HEK293 (cell line): Measurements from ENCODE around the gene KRTCAP2.

Experiments used
- GLIS1 ChIP-seq: fragments of 450-650 bp; formaldehyde crosslinking; IDR thresholded peaks from 2 replicates; pipeline ENCODE4 v1.5.1; 2016; ENCODE audit warnings: missing biosample characterization, missing genetic modification characterization
- HIC1 ChIP-seq: fragments of 450-650 bp; formaldehyde crosslinking; IDR thresholded peaks from 2 replicates; pipeline ENCODE4 v1.5.1; 2016; ENCODE audit warnings: missing biosample characterization, missing genetic modification characterization
- KLF10 ChIP-seq: fragments of 450-650 bp; IDR thresholded peaks from 2 replicates; pipeline ENCODE4 v1.5.1; 2018; ENCODE audit warnings: missing biosample characterization, mild to moderate bottlenecking, missing genetic modification characterization
- KLF16 ChIP-seq: fragments of 450-650 bp; formaldehyde crosslinking; IDR thresholded peaks from 2 replicates; pipeline ENCODE4 v1.5.1; 2017; ENCODE audit warnings: missing biosample characterization, missing genetic modification characterization
- SETDB1 ChIP-seq: IDR thresholded peaks from one replicate; pipeline ENCODE4 v1.6.1; 2017; ENCODE audit warnings: mild to moderate bottlenecking, low read length, moderate library complexity, mixed read lengths; ENCODE audit not compliant: insufficient read length
- SP3 ChIP-seq: fragments of 450-650 bp; formaldehyde crosslinking; IDR thresholded peaks from 2 replicates; pipeline ENCODE4 v1.5.1; 2016; ENCODE audit warnings: missing biosample characterization, missing genetic modification characterization
- SP7 ChIP-seq: fragments of 450-650 bp; formaldehyde crosslinking; IDR thresholded peaks from 2 replicates; pipeline ENCODE4 v1.5.1; 2016; ENCODE audit warnings: missing biosample characterization, missing genetic modification characterization
- WT1 ChIP-seq: fragments of 450-650 bp; formaldehyde crosslinking; IDR thresholded peaks from 2 replicates; pipeline ENCODE4 v1.5.1; 2016; ENCODE audit warnings: missing biosample characterization, missing genetic modification characterization
- ZBTB1 ChIP-seq: fragments of 450-650 bp; formaldehyde crosslinking; IDR thresholded peaks from 2 replicates; pipeline ENCODE4 v1.5.1; 2016; ENCODE audit warnings: missing biosample characterization, missing genetic modification characterization
- ZBTB20 ChIP-seq: fragments of 450-650 bp; formaldehyde crosslinking; IDR thresholded peaks from 2 replicates; pipeline ENCODE4 v1.5.1; 2016; ENCODE audit warnings: missing biosample characterization, missing genetic modification characterization
- ZBTB26 ChIP-seq: fragments of 450-650 bp; formaldehyde crosslinking; optimal IDR thresholded peaks from 2 replicates; pipeline ENCODE3; 2016; ENCODE audit warnings: missing biosample characterization, mild to moderate bottlenecking, missing genetic modification characterization
- ZBTB7A ChIP-seq: fragments of 450-650 bp; formaldehyde crosslinking; IDR thresholded peaks from 2 replicates; pipeline ENCODE4 v1.5.1; 2016; ENCODE audit warnings: low read depth, missing biosample characterization, missing genetic modification characterization
- ZFP69B ChIP-seq: fragments of 450-650 bp; formaldehyde crosslinking; IDR thresholded peaks from 2 replicates; pipeline ENCODE4 v1.5.1; 2016; ENCODE audit warnings: missing biosample characterization, missing genetic modification characterization
- ZNF184 ChIP-seq: fragments of 450-650 bp; IDR thresholded peaks from 2 replicates; pipeline ENCODE4 v1.5.1; 2018; ENCODE audit warnings: missing biosample characterization, mild to moderate bottlenecking, missing genetic modification characterization
- ZNF324 ChIP-seq: fragments of 450-650 bp; formaldehyde crosslinking; IDR thresholded peaks from 2 replicates; pipeline ENCODE4 v1.5.1; 2016; ENCODE audit warnings: missing biosample characterization, missing genetic modification characterization
- ZNF354C ChIP-seq: fragments of 450-650 bp; formaldehyde crosslinking; IDR thresholded peaks from 2 replicates; pipeline ENCODE4 v1.5.1; 2016; ENCODE audit warnings: missing biosample characterization, missing genetic modification characterization, low read depth, borderline replicate concordance
- ZNF394 ChIP-seq: fragments of 450-650 bp; formaldehyde crosslinking; IDR thresholded peaks from 2 replicates; pipeline ENCODE4 v1.5.1; 2016; ENCODE audit warnings: missing biosample characterization, missing genetic modification characterization, mild to moderate bottlenecking, moderate library complexity, borderline replicate concordance
- ZNF398 ChIP-seq: fragments of 450-650 bp; formaldehyde crosslinking; IDR thresholded peaks from 2 replicates; pipeline ENCODE4 v1.5.1; 2017; ENCODE audit warnings: missing biosample characterization, missing genetic modification characterization
- ZNF426 ChIP-seq: fragments of 450-650 bp; formaldehyde crosslinking; IDR thresholded peaks from 2 replicates; pipeline ENCODE4 v1.5.1; 2017; ENCODE audit warnings: missing biosample characterization, missing genetic modification characterization, mild to moderate bottlenecking, inconsistent platforms, moderate library complexity
- ZNF449 ChIP-seq: fragments of 450-650 bp; formaldehyde crosslinking; IDR thresholded peaks from 2 replicates; pipeline ENCODE4 v1.5.1; 2017; ENCODE audit warnings: missing biosample characterization, mild to moderate bottlenecking, missing genetic modification characterization, moderate library complexity
- ZNF501 ChIP-seq: fragments of 450-650 bp; formaldehyde crosslinking; IDR thresholded peaks from 2 replicates; pipeline ENCODE4 v1.5.1; 2016; ENCODE audit warnings: missing biosample characterization, missing genetic modification characterization
- ZNF561 ChIP-seq: fragments of 450-650 bp; IDR thresholded peaks from 2 replicates; pipeline ENCODE4 v1.5.1; 2018; ENCODE audit warnings: missing biosample characterization, missing genetic modification characterization, borderline replicate concordance
- ZNF596 ChIP-seq: fragments of 450-650 bp; IDR thresholded peaks from 2 replicates; pipeline ENCODE4 v1.5.0; 2018; ENCODE audit warnings: missing biosample characterization, mild to moderate bottlenecking, missing genetic modification characterization, moderate library complexity
- ZNF600 ChIP-seq: fragments of 450-650 bp; formaldehyde crosslinking; IDR thresholded peaks from 2 replicates; pipeline ENCODE4 v1.5.1; 2016; ENCODE audit warnings: missing biosample characterization, missing genetic modification characterization
- ZNF639 ChIP-seq: fragments of 450-650 bp; formaldehyde crosslinking; IDR thresholded peaks from 2 replicates; pipeline ENCODE4 v1.5.1; 2016; ENCODE audit warnings: missing biosample characterization, missing genetic modification characterization
- ZNF76 ChIP-seq: fragments of 450-650 bp; formaldehyde crosslinking; IDR thresholded peaks from 2 replicates; pipeline ENCODE4; 2016; ENCODE audit warnings: low read depth, missing biosample characterization, missing genetic modification characterization, borderline replicate concordance
- ZSCAN16 ChIP-seq: fragments of 450-650 bp; formaldehyde crosslinking; IDR thresholded peaks from 2 replicates; pipeline ENCODE4 v1.5.1; 2016; ENCODE audit warnings: missing biosample characterization, missing genetic modification characterization
- ZSCAN30 ChIP-seq: fragments of 450-650 bp; IDR thresholded peaks from 2 replicates; pipeline ENCODE4 v1.5.1; 2018; ENCODE audit warnings: missing biosample characterization, mild to moderate bottlenecking, missing genetic modification characterization, moderate library complexity
- ZXDB ChIP-seq: fragments of 450-650 bp; formaldehyde crosslinking; IDR thresholded peaks from 2 replicates; pipeline ENCODE4 v1.5.1; 2016; ENCODE audit warnings: missing biosample characterization, missing genetic modification characterization

Gene KRTCAP2

GRCh38 chr1:155125946-155126555, 47.1 kb downstream of the KRTCAP2 start (continued):
- TF ChIP-seq ZBTB20 (peak; percentile 94), ZNF76 (tag by site-specific recombination) (0 out of 2 replicates have a peak, but pooled peaks have one; percentile 25), SP7 (peak; percentile 96), ZSCAN30 (tag by site-specific recombination) (peak; percentile 65), ZNF394 (tag by site-specific recombination) (peak; percentile 91), SETDB1 (peak; percentile 21), ZNF184 (tag by site-specific recombination) (0 out of 2 replicates have a peak, but pooled peaks have one; percentile 51), ZBTB1 (tag by site-specific recombination) (no peak), ZNF596 (tag by site-specific recombination) (0 out of 2 replicates have a peak, but pooled peaks have one; percentile 48), ZBTB7A (tag by site-specific recombination) (no peak), GLIS1 (tag by site-specific recombination) (peak; percentile 93), ZNF398 (no peak), ZNF501 (tag by site-specific recombination) (peak; percentile 91), SP3 (tag by site-specific recombination) (peak; percentile 24; the same call in 1 of the 2 replicates), ZNF561 (tag by site-specific recombination) (peak; percentile 20; the same call in 1 of the 2 replicates), ZBTB26 (peak; percentile 60), ZNF449 (peak; percentile 25; the same call in 1 of the 2 replicates), WT1 (no peak; the same call in 1 of the 2 replicates), ZNF324 (tag by site-specific recombination) (0 out of 2 replicates have a peak, but pooled peaks have one; percentile 62), KLF16 (tag by site-specific recombination) (0 out of 2 replicates have a peak, but pooled peaks have one; percentile 36), ZNF639 (peak; percentile 74; the same call in 1 of the 2 replicates), ZNF600 (tag by site-specific recombination) (peak; percentile 88; the same call in 1 of the 2 replicates), ZNF354C (no peak), KLF10 (tag by site-specific recombination) (no peak), ZSCAN16 (tag by site-specific recombination) (0 out of 2 replicates have a peak, but pooled peaks have one; percentile 7), ZNF426 (tag by site-specific recombination) (no peak), HIC1 (tag by site-specific recombination) (0 out of 2 replicates have a peak, but pooled peaks have one; percentile 24), ZFP69B (tag by site-specific recombination) (peak; percentile 74), ZXDB (tag by site-specific recombination) (peak; percentile 53; the same call in 1 of the 2 replicates)
- TF ChIP-seq, all 188 proteins: peak for 27
